Panc1 (cell line): ENCODE data around the gene ADAMTS16. TPM values are rescaled to one million over a fixed set of nuclear protein-coding genes. Genes with fewer than 3 reads are reported as not detected.

Source experiments
- ATAC-seq: fragments of 200-7000 bp; cut with Tn5 transposase; 2 replicates; pipeline ENCODE4 v1.9.1; 2020; ENCODE audit warnings: mild to moderate bottlenecking, moderate library complexity
- BruUV-seq: library from RNA; stranded (reverse); fragments of 400-500 nt; replicated peaks from 2 replicates; lab custom pipeline; 2021; lab: Mats Ljungman, UMichigan
- CTCF ChIA-PET: fragments of 300-600 bp; sonication (Branson Sonifier 250); formaldehyde crosslinking; loops from one replicate; lab custom pipeline; 2022; ENCODE audit warnings: antibody characterized with exemption; lab: Charles Lee
- POLR2A ChIA-PET: fragments of 300-600 bp; sonication (Branson Sonifier 250); formaldehyde crosslinking; loops from one replicate; lab custom pipeline; 2022; ENCODE audit warnings: antibody characterized with exemption; lab: Charles Lee
- DNase-seq: peaks from one replicate; pipeline ENCODE4 v3.0.0-alpha.2; 2010; ENCODE audit warnings: low read depth, low spot score
- H3K27ac ChIP-seq: 2 replicates; pipeline ENCODE4 v1.5.1; 2011; ENCODE audit warnings: mild to moderate bottlenecking, low read length, inconsistent platforms
- H3K27me3 ChIP-seq: fragments of 200-500 bp; sonication (Bioruptor generic); 2 replicates; pipeline ENCODE4 v1.6.0; 2014; ENCODE audit warnings: low read length, inconsistent platforms; ENCODE audit not compliant: control insufficient read depth, insufficient read depth
- H3K36me3 ChIP-seq: fragments of 200-500 bp; sonication (Bioruptor generic); 2 replicates; pipeline ENCODE4 v1.5.1; 2014; ENCODE audit warnings: inconsistent platforms, mild to moderate bottlenecking, low read length, moderate library complexity; ENCODE audit not compliant: control insufficient read depth, insufficient read depth
- H3K4me1 ChIP-seq: 2 replicates; pipeline ENCODE4 v1.5.1; 2011; ENCODE audit warnings: inconsistent platforms, mild to moderate bottlenecking, low read length, moderate library complexity; ENCODE audit not compliant: control insufficient read depth, insufficient read depth
- H3K4me3 ChIP-seq, 2 experiments: 2 replicates each; pipeline ENCODE4 v1.5.1; 2011 to 2012; ENCODE audit warnings: low read depth in 2 of 2, low read length in 2 of 2, mild to moderate bottlenecking in 2 of 2, inconsistent platforms in 1 of 2, moderate library complexity in 1 of 2
- H3K9me3 ChIP-seq: fragments of 200-500 bp; sonication (Bioruptor generic); 2 replicates; pipeline ENCODE4 v1.5.1; 2014; ENCODE audit warnings: low read depth, mild to moderate bottlenecking, inconsistent platforms, low read length, moderate library complexity; ENCODE audit not compliant: control insufficient read depth, insufficient read depth
- POLR2AphosphoS5 ChIP-seq: IDR thresholded peaks from 2 replicates; pipeline ENCODE4 v1.6.1; 2012; ENCODE audit warnings: mild to moderate bottlenecking, low read depth, low read length, moderate library complexity
- SIN3A ChIP-seq: IDR thresholded peaks from 2 replicates; pipeline ENCODE4 v1.6.1; 2012; ENCODE audit warnings: low read depth, mild to moderate bottlenecking, low read length, moderate library complexity, borderline replicate concordance; ENCODE audit not compliant: insufficient read depth
- TCF7L2 ChIP-seq: IDR thresholded peaks from 2 replicates; pipeline ENCODE4 v1.6.1; 2011; ENCODE audit warnings: mild to moderate bottlenecking, low read depth, low read length, inconsistent platforms
- in situ Hi-C: cut with HindIII; loops from 2 replicates; pipeline ENCODE4 v1.10.0; 2016; ENCODE audit warnings: low sequenced_read_pairs, low pct_unique_long_range_greater_than_20kb
- intact Hi-C: fragments of 100-400 bp; cut with micrococcal nuclease; formaldehyde crosslinking; loops from one replicate; pipeline ENCODE4 v1.10.0; 2022; ENCODE audit not compliant: unreplicated experiment
- total RNA-seq: library from RNA; stranded (reverse); gene quantifications from one replicate; pipeline ENCODE4 v1.2.1, GENCODE V29; 2021; ENCODE audit not compliant: unreplicated experiment
- TF ChIP-seq, protein P1 (sequence below): fragments of 450-650 bp; IDR thresholded peaks from 2 replicates; pipeline ENCODE4 v1.5.1; 2017; ENCODE audit warnings: mild to moderate bottlenecking
- TF ChIP-seq, protein P2 (sequence below), 2 experiments: IDR thresholded peaks; 2 replicates each; pipeline ENCODE4 v1.6.1; 2011 to 2012; ENCODE audit warnings: low read depth in 2 of 2, control low read depth in 1 of 2, low read length in 1 of 2, mild to moderate bottlenecking in 1 of 2, moderate library complexity in 1 of 2; ENCODE audit not compliant: insufficient read depth in 1 of 2

Gene ADAMTS16
- total RNA-seq, 1 experiment from 2014 or later = 0.54 TPM

DNA sequence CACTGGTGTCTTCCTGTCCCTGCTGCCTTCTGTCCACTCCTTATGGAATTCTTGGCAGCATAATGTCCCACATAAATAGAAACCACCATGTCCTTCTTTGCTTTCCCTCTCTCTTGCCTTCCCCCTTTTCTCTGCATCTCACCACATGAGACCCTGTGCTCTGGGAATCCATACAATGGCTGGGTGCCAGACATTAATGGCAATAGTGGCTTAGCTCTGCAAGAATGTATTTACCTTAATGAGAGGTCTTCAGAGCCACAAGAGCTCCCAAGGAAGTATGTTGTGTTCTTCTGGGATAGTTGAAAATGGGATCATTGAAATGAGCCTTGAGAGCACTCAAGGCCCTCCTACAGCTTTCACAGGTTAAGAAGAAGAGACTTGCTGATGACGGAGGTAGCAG is 58.7 kb downstream of the ADAMTS16 start:
- no peak for ATAC-seq
- Histone ChIP-seq H3K36me3 (no peaks in the 10 kb centered on the region), H3K27me3 (no peaks in the 10 kb centered on the region; the same call in 1 of the 2 replicates), H3K4me1 (no peaks in the 10 kb centered on the region), H3K27ac (no peak overlapping the region), H3K4me3 (no peak overlapping the region), H3K9me3 (no peaks in the 10 kb centered on the region)
- TF ChIP-seq POLR2AphosphoS5 (no peak), TCF7L2 (no peak), SIN3A (no peak)
- TF ChIP-seq, protein P1, sequence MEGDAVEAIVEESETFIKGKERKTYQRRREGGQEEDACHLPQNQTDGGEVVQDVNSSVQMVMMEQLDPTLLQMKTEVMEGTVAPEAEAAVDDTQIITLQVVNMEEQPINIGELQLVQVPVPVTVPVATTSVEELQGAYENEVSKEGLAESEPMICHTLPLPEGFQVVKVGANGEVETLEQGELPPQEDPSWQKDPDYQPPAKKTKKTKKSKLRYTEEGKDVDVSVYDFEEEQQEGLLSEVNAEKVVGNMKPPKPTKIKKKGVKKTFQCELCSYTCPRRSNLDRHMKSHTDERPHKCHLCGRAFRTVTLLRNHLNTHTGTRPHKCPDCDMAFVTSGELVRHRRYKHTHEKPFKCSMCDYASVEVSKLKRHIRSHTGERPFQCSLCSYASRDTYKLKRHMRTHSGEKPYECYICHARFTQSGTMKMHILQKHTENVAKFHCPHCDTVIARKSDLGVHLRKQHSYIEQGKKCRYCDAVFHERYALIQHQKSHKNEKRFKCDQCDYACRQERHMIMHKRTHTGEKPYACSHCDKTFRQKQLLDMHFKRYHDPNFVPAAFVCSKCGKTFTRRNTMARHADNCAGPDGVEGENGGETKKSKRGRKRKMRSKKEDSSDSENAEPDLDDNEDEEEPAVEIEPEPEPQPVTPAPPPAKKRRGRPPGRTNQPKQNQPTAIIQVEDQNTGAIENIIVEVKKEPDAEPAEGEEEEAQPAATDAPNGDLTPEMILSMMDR = no peak
- TF ChIP-seq, protein P2, sequence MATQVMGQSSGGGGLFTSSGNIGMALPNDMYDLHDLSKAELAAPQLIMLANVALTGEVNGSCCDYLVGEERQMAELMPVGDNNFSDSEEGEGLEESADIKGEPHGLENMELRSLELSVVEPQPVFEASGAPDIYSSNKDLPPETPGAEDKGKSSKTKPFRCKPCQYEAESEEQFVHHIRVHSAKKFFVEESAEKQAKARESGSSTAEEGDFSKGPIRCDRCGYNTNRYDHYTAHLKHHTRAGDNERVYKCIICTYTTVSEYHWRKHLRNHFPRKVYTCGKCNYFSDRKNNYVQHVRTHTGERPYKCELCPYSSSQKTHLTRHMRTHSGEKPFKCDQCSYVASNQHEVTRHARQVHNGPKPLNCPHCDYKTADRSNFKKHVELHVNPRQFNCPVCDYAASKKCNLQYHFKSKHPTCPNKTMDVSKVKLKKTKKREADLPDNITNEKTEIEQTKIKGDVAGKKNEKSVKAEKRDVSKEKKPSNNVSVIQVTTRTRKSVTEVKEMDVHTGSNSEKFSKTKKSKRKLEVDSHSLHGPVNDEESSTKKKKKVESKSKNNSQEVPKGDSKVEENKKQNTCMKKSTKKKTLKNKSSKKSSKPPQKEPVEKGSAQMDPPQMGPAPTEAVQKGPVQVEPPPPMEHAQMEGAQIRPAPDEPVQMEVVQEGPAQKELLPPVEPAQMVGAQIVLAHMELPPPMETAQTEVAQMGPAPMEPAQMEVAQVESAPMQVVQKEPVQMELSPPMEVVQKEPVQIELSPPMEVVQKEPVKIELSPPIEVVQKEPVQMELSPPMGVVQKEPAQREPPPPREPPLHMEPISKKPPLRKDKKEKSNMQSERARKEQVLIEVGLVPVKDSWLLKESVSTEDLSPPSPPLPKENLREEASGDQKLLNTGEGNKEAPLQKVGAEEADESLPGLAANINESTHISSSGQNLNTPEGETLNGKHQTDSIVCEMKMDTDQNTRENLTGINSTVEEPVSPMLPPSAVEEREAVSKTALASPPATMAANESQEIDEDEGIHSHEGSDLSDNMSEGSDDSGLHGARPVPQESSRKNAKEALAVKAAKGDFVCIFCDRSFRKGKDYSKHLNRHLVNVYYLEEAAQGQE (IDR thresholded peaks at IDR 0.05; ENCODE audit: insufficient read depth in 1 of 2, low read depth in 2 of 2, low read length in 1 of 2) = no peak
- no TSS peak for BruUV-seq
- in situ Hi-C loops = no loop called here
- no peak for DNase-seq
- intact Hi-C loops = no loop called here
- POLR2A ChIA-PET = no interaction called here
- CTCF ChIA-PET = no interaction called here

DNA sequence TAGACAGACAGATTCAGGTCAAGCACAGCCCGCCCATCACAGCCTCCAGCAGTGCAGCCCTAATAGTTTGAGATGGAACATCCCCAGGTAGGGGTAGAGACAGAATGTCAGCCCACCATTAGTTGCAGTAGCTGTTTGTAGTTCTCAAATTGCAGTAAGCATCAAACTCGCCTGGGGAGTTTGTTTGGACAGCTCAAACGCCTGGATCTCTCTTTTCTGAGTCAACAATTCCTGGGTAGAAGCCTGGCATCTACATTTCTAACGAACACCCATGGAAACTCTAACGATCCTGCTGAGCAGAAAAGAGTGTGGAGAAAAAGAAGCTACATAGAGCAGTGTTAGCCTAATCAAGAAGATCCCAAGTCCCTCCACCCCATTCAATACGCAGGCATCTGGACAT is 59.4 kb downstream of the ADAMTS16 start:
- TF ChIP-seq POLR2AphosphoS5 = no peak
- TF ChIP-seq, protein P1 = no peak
- no peak for TF ChIP-seq SIN3A
- TF ChIP-seq, protein P2 (IDR thresholded peaks at IDR 0.05; ENCODE audit: insufficient read depth in 1 of 2, low read depth in 2 of 2, low read length in 1 of 2) = no peak
- no peak for TF ChIP-seq TCF7L2
- no peak overlapping the region for H3K27ac ChIP-seq
- in situ Hi-C loops (no loop called here), intact Hi-C loops (no loop called here)
- H3K4me3 ChIP-seq = no peak overlapping the region
- H3K27me3 ChIP-seq = no peaks in the 10 kb centered on the region; the same call in 1 of the 2 replicates
- no peaks in the 10 kb centered on the region for H3K9me3 ChIP-seq
- DNase-seq (no peak), ATAC-seq (no peak)
- H3K36me3 ChIP-seq = no peaks in the 10 kb centered on the region
- ChIA-PET CTCF (no interaction called here), POLR2A (no interaction called here)
- H3K4me1 ChIP-seq = no peaks in the 10 kb centered on the region
- BruUV-seq = no TSS peak
